Right forelimb (tissue), 1 donor: ENCODE measurements around the gene DPEP2.
"Not testable (repeated sequence)": the region's sequence is repeated elsewhere in the genome, so short reads cannot be mapped to it uniquely, and the experiment has no call there.

ENCODE experiments used
- DNase-seq: peaks from one replicate; pipeline ENCODE4 v3.0.0-alpha.2; 2018

Gene DPEP2

GRCh38 chr16:67950335-67950843, 48.9 kb downstream of the DPEP2 start:
- DNase-seq: no peak

GRCh38 chr16:67949645-67950044, 49.6 kb downstream of the DPEP2 start:
- no peak for DNase-seq

- no peak for DNase-seq
Measured at GRCh38 chr16:67948015-67948414, 51.3 kb downstream of the DPEP2 start.

- DNase-seq: no peak
Measured at GRCh38 chr16:67946966-67947558, 52.2 kb downstream of the DPEP2 start.

- DNase-seq: no peak
Measured at GRCh38 chr16:67946128-67946569, 53.1 kb downstream of the DPEP2 start.

- DNase-seq: no peak
Measured at GRCh38 chr16:67945392-67945933, 53.8 kb downstream of the DPEP2 start.

GRCh38 chr16:67944690-67945391, 54.4 kb downstream of the DPEP2 start:
- no peak for DNase-seq

- DNase-seq: no peak
Measured at GRCh38 chr16:67943619-67944504, 55.4 kb downstream of the DPEP2 start, which contains the start of gene LCAT. TSS of gene LCAT (minus strand) at chr16:67944120. CDS start at chr16:67944101, 19 bp downstream.

GRCh38 chr16:67943256-67943618, 56.0 kb downstream of the DPEP2 start:
- DNase-seq: no peak

- DNase-seq: no peak
Measured at GRCh38 chr16:67942510-67943255, 56.6 kb downstream of the DPEP2 start.

- DNase-seq: no peak
Measured at GRCh38 chr16:67942200-67942509, 57.1 kb downstream of the DPEP2 start.

- DNase-seq: no peak
Measured at GRCh38 chr16:67941469-67942199, 57.6 kb downstream of the DPEP2 start.

GRCh38 chr16:67940446-67941089, 58.7 kb downstream of the DPEP2 start:
- no peak for DNase-seq

GRCh38 chr16:67939507-67940445, 59.5 kb downstream of the DPEP2 start:
- no peak for DNase-seq

GRCh38 chr16:67937713-67938112, 61.6 kb downstream of the DPEP2 start:
- DNase-seq: not testable (repeated sequence)
